Subcutaneous abdominal adipose tissue (tissue), 5 donors: Measurements from ENCODE around the gene WDFY1.
"Not testable (repeated sequence)": the region's sequence is repeated elsewhere in the genome, so short reads cannot be mapped to it uniquely, and the experiment has no call there.

Source experiments
- H3K27ac ChIP-seq: one replicate; pipeline ENCODE4 v1.7.0; 2013; ENCODE audit warnings: low read depth, mild to moderate bottlenecking, inconsistent platforms, low read length, moderate library complexity
- H3K27me3 ChIP-seq, 5 donors: one replicate each; pipeline ENCODE4 v1.7.0; 2013; ENCODE audit warnings: low read length in 5 of 5, inconsistent platforms in 1 of 5; ENCODE audit not compliant: control insufficient read depth in 5 of 5, insufficient read depth in 4 of 5
- H3K36me3 ChIP-seq, 5 donors: one replicate each; pipeline ENCODE4 v1.7.0; 2013; ENCODE audit warnings: low read length in 5 of 5; ENCODE audit not compliant: control insufficient read depth in 5 of 5, insufficient read depth in 5 of 5
- H3K4me1 ChIP-seq, 5 donors: one replicate each; pipeline ENCODE4 v1.7.0; 2013; ENCODE audit warnings: low read length in 5 of 5, mild to moderate bottlenecking in 3 of 5, moderate library complexity in 1 of 5; ENCODE audit not compliant: control insufficient read depth in 5 of 5, insufficient read depth in 5 of 5
- H3K4me3 ChIP-seq, 5 donors: one replicate each; pipeline ENCODE4 v1.7.0; 2013; ENCODE audit warnings: low read length in 5 of 5, low read depth in 1 of 5
- H3K9ac ChIP-seq, 5 donors: one replicate each; pipeline ENCODE4 v1.7.0; 2013; ENCODE audit warnings: low read length in 5 of 5, mild to moderate bottlenecking in 4 of 5, moderate library complexity in 3 of 5
- H3K9me3 ChIP-seq, 5 donors: one replicate each; pipeline ENCODE4 v1.7.0; 2013; ENCODE audit warnings: low read length in 5 of 5; ENCODE audit not compliant: control insufficient read depth in 5 of 5
- donor health status: healthy.
- donor health status: healthy.
- donor health status: healthy.
- donor health status: healthy.
- donor health status: healthy.

The WDFY1 gene

GRCh38 chr2:223886726-223887125 lies 58.4 kb downstream of the WDFY1 start:
- Histone ChIP-seq H3K9me3 (no peaks in the 10 kb centered on the region), H3K4me3 (no peak overlapping the region), H3K9ac (no peak overlapping the region), H3K36me3 (peaks cover 9 to 53% (median 34%) of the 10 kb centered on the region in 5 donors), H3K27ac (no peak overlapping the region), H3K27me3 (no peaks in the 10 kb centered on the region), H3K4me1 (peaks cover 0 to 8% (median 3%) of the 10 kb centered on the region in 5 donors)

- H3K4me1 ChIP-seq, result peaks cover 0 to 15% (median 3%) of the 10 kb centered on the region in 5 donors
- H3K27me3 ChIP-seq, result no peaks in the 10 kb centered on the region
- H3K4me3 ChIP-seq, result no peak overlapping the region
- no peak overlapping the region for H3K27ac ChIP-seq
- H3K36me3 ChIP-seq, result peaks cover 9 to 68% (median 46%) of the 10 kb centered on the region in 5 donors
- no peak overlapping the region for H3K9ac ChIP-seq
- H3K9me3 ChIP-seq, result no peaks in the 10 kb centered on the region
Observed at GRCh38 chr2:223884399-223884798, 60.7 kb downstream of the WDFY1 start.

GRCh38 chr2:223882715-223883114 lies 62.4 kb downstream of the WDFY1 start:
- Histone ChIP-seq H3K9me3 (no peaks in the 10 kb centered on the region), H3K36me3 (peaks cover 9 to 80% (median 55%) of the 10 kb centered on the region in 5 donors), H3K4me3 (no peak overlapping the region), H3K4me1 (peaks cover 0 to 14% (median 3%) of the 10 kb centered on the region in 5 donors), H3K27me3 (no peaks in the 10 kb centered on the region), H3K27ac (no peak overlapping the region), H3K9ac (no peak overlapping the region)

GRCh38 chr2:223880796-223881195 lies 64.3 kb downstream of the WDFY1 start:
- peaks cover 22 to 90% (median 63%) of the 10 kb centered on the region in 5 donors for H3K36me3 ChIP-seq

GRCh38 chr2:223877721-223878410 lies 67.3 kb downstream of the WDFY1 start:
- H3K4me1 ChIP-seq, result peaks cover 0 to 12% (median 0%) of the 10 kb centered on the region in 5 donors
- no peak overlapping the region for H3K4me3 ChIP-seq
- no peaks in the 10 kb centered on the region for H3K27me3 ChIP-seq
- H3K27ac ChIP-seq, result no peak overlapping the region
- H3K36me3 ChIP-seq, result peaks cover 27 to 82% (median 62%) of the 10 kb centered on the region in 5 donors
- H3K9ac ChIP-seq, result no peak overlapping the region
- H3K9me3 ChIP-seq, result no peaks in the 10 kb centered on the region

More at GRCh38 chr2:223880796-223881195, 64.3 kb downstream of the WDFY1 start:
- no peak overlapping the region for H3K27ac ChIP-seq
- H3K4me1 ChIP-seq, result peaks cover 0 to 12% (median 0%) of the 10 kb centered on the region in 5 donors
- no peak overlapping the region for H3K4me3 ChIP-seq
- no peak overlapping the region for H3K9ac ChIP-seq
- H3K9me3 ChIP-seq, result no peaks in the 10 kb centered on the region
- no peaks in the 10 kb centered on the region for H3K27me3 ChIP-seq

DNA sequence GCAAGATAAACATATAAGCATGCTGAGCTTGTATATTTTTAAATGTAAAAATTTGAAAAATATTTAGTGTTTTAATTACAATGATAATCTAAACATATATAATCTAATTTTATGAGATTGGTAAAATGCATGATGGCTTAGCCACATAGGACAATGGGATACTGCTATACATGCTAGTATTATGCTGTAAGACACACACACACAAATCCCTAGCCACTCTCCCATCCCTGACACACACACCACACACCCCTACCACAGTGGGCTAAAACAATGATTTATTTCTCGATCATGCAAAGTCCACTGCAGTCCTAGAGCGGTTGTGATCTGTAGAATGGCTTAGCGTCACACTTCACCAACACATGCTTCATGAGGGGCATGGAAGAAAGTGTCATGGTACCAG lies 71.5 kb downstream of the WDFY1 start:
- H3K27me3 ChIP-seq, result no peaks in the 10 kb centered on the region
- peaks cover 0 to 9% (median 0%) of the 10 kb centered on the region in 5 donors for H3K4me1 ChIP-seq
- no peak overlapping the region for H3K27ac ChIP-seq
- H3K36me3 ChIP-seq, result peaks cover 29 to 60% (median 42%) of the 10 kb centered on the region in 5 donors
- no peak overlapping the region for H3K4me3 ChIP-seq
- no peaks in the 10 kb centered on the region for H3K9me3 ChIP-seq
- H3K9ac ChIP-seq, result no peak overlapping the region

DNA sequence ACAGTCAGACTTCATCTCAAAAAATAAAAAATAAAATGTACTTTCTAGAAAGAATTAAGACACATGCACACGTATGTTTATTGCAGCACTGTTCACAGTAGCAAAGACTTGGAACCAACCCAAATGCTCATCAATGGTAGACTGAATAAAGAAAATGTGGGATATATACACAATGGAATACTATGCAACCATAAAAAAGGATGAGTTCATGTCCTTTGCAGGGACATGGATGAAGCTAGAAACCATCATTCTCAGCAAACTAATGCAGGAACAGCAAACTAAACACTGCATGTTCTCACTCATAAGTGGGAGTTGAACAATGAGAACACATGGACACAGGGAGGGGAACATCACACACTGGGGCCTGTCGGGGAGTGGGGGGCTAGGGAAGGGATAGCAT lies 72.4 kb downstream of the WDFY1 start:
- H3K36me3 ChIP-seq, result peaks cover 20 to 54% (median 35%) of the 10 kb centered on the region in 5 donors
- H3K9ac ChIP-seq, H3K9me3 ChIP-seq: not testable (repeated sequence)

GRCh38 chr2:223871661-223872060 lies 73.5 kb downstream of the WDFY1 start:
- H3K4me1 ChIP-seq, H3K4me3 ChIP-seq, H3K9ac ChIP-seq, H3K27ac ChIP-seq, H3K9me3 ChIP-seq, H3K27me3 ChIP-seq: not testable (repeated sequence)
- peaks cover 15 to 43% (median 25%) of the 10 kb centered on the region in 5 donors for H3K36me3 ChIP-seq

More for the DNA sequence above, 72.4 kb downstream of the WDFY1 start:
- not testable (repeated sequence) for H3K4me3 ChIP-seq, H3K27me3 ChIP-seq, H3K4me1 ChIP-seq, H3K27ac ChIP-seq

DNA sequence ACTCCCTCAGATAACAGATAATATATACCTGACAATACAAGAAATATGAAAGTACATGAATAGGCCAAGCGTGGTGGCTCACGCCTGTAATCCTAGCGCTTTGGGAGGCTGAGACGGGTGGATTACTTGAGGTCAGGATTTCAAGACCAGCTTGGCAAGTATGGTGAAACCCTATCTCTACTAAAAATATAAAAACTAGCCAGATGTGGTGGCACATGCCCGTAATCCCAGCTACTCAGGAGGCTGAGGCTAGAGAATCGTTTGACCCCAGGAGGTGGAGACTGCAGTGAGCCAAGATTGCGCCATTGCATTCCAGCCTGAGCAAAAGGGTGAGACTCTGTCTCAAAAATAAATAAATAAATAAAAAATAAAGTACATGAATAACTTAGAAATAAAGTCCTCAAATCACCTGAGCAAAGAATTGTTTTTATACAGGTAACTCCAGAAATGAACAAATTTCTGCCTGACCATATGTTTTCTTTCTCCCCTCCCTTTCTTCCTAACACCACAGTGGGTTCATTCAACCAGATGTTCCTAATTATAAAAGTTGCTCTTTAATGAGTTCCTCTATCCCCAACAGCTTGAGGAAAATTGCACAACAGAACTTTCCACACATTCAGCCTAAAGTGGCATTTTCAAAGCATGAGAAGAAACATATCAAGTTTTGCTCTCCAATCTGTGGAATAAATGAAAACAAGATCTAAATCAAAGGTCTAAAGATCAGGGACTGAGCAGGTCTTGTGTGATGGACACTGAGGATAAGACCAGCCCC lies 74.1 kb downstream of the WDFY1 start:
- H3K27me3 ChIP-seq, result no peaks in the 10 kb centered on the region
- H3K4me3 ChIP-seq, result no peak overlapping the region
- no peak overlapping the region for H3K27ac ChIP-seq
- H3K9me3 ChIP-seq, result no peaks in the 10 kb centered on the region
- H3K36me3 ChIP-seq, result peaks cover 15 to 38% (median 21%) of the 10 kb centered on the region in 5 donors
- H3K4me1 ChIP-seq, result peaks cover 0 to 5% (median 0%) of the 10 kb centered on the region in 5 donors
- H3K9ac ChIP-seq, result no peak overlapping the region

DNA sequence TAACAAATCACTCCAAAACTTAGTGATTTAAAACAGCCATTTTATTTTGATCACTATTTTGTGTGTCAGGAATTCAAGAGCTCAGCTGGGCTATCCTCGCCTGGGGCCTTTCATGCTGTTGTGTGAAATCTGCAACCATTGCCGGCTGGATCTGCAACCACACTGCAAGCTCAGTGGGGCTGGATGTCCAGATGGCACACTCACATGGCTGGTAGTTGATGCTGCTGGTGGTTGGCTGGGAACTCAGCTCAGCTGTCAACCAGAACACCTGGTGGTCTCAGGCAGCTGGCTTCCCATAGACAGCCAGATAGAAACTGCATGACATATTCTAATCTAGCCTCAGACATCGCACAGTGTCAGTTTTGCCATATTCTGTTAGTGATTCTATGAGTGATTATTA lies 77.1 kb downstream of the WDFY1 start:
- no peaks in the 10 kb centered on the region for H3K27me3 ChIP-seq
- H3K9me3 ChIP-seq, result no peaks in the 10 kb centered on the region
- no peak overlapping the region for H3K9ac ChIP-seq
- H3K27ac ChIP-seq, result no peak overlapping the region
- peaks cover 0 to 5% (median 0%) of the 10 kb centered on the region in 5 donors for H3K4me1 ChIP-seq
- H3K36me3 ChIP-seq, result peaks cover 3 to 29% (median 11%) of the 10 kb centered on the region in 5 donors
- H3K4me3 ChIP-seq, result no peak overlapping the region
